Mesothelial cell of epicardium (in vitro differentiated cells): ENCODE measurements around the gene MSH2. TPM values are rescaled to one million over a fixed set of nuclear protein-coding genes. Genes with fewer than 3 reads are reported as not detected.
A peak's percentile ranks its signal among the peaks of the same experiment; 100 is the strongest.
"Not testable (repeated sequence)": the region's sequence is repeated elsewhere in the genome, so short reads cannot be mapped to it uniquely, and the experiment has no call there.

Source experiments
- DNase-seq, 2 experiments: peaks; one replicate each; pipeline ENCODE4 v3.0.0; 2021; ENCODE audit warnings: low spot score in 2 of 2; ENCODE audit not compliant: unreplicated experiment in 2 of 2
- H3K27ac Mint-ChIP-seq: 2 replicates; pipeline ENCODE4 v1.8.0; 2021; ENCODE audit warnings: mixed read lengths
- H3K27me3 Mint-ChIP-seq: 2 replicates; pipeline ENCODE4 v1.8.0; 2021; ENCODE audit warnings: low read depth, mixed read lengths
- H3K36me3 Mint-ChIP-seq: 2 replicates; pipeline ENCODE4 v1.8.0; 2021; ENCODE audit warnings: mixed read lengths
- H3K4me1 Mint-ChIP-seq: 2 replicates; pipeline ENCODE4 v1.8.0; 2021; ENCODE audit warnings: mixed read lengths
- H3K4me3 Mint-ChIP-seq: 2 replicates; pipeline ENCODE4 v1.8.0; 2021; ENCODE audit warnings: mild to moderate bottlenecking, moderate library complexity, mixed read lengths
- H3K9me3 Mint-ChIP-seq: 2 replicates; pipeline ENCODE4 v1.8.0; 2021; ENCODE audit warnings: mixed read lengths
- total RNA-seq: library from RNA; stranded (reverse); gene quantifications from 3 replicates; pipeline ENCODE4 v1.2.1, GENCODE V29; 2021
- TF ChIP-seq, protein P1 (sequence below): fragments of 200-600 bp; sonication (generic); IDR thresholded peaks from one replicate; pipeline ENCODE4 v1.5.0; 2021; ENCODE audit warnings: antibody characterized with exemption; ENCODE audit not compliant: unreplicated experiment

MSH2 gene
- total RNA-seq, 1 donor from 2014 or later: 39.9 TPM

GRCh38 chr2:47437287-47437686 is 34.3 kb downstream of the MSH2 start:
- H3K27ac Mint-ChIP-seq: no peak overlapping the region
- TF ChIP-seq, protein P1, sequence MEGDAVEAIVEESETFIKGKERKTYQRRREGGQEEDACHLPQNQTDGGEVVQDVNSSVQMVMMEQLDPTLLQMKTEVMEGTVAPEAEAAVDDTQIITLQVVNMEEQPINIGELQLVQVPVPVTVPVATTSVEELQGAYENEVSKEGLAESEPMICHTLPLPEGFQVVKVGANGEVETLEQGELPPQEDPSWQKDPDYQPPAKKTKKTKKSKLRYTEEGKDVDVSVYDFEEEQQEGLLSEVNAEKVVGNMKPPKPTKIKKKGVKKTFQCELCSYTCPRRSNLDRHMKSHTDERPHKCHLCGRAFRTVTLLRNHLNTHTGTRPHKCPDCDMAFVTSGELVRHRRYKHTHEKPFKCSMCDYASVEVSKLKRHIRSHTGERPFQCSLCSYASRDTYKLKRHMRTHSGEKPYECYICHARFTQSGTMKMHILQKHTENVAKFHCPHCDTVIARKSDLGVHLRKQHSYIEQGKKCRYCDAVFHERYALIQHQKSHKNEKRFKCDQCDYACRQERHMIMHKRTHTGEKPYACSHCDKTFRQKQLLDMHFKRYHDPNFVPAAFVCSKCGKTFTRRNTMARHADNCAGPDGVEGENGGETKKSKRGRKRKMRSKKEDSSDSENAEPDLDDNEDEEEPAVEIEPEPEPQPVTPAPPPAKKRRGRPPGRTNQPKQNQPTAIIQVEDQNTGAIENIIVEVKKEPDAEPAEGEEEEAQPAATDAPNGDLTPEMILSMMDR: peak; percentile 31
- no peaks in the 10 kb centered on the region for H3K27me3 Mint-ChIP-seq
- H3K9me3 Mint-ChIP-seq: peaks cover 2% of the 10 kb centered on the region
- DNase-seq: no peak
- no peak overlapping the region for H3K4me3 Mint-ChIP-seq
- peaks cover 15% of the 10 kb centered on the region for H3K36me3 Mint-ChIP-seq
- peaks cover 2% of the 10 kb centered on the region for H3K4me1 Mint-ChIP-seq

DNA sequence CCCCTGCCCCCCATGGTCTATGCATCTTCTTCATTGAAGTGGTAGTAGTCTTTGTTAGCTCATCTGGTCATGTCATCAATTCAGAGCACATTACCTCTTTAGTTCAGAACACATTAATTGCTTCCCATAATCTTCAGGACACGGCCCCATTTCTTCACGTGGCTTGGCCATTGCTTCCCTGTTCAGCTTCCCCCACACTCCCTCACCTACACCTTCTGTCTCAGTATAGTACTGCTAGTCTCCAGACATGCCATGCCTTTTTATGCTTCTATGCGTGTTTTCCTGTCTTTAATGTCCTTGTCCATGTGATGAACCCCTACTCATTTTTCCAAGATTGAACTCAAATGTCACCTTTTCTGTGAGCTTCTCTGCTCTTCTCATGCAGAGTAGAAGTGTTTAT is 35.1 kb downstream of the MSH2 start:
- peaks cover 2% of the 10 kb centered on the region for H3K4me1 Mint-ChIP-seq
- H3K27ac Mint-ChIP-seq: no peak overlapping the region
- H3K36me3 Mint-ChIP-seq: peaks cover 15% of the 10 kb centered on the region
- no peaks in the 10 kb centered on the region for H3K27me3 Mint-ChIP-seq
- H3K9me3 Mint-ChIP-seq: no peaks in the 10 kb centered on the region
- no peak overlapping the region for H3K4me3 Mint-ChIP-seq
- no peak for DNase-seq
- TF ChIP-seq, protein P1: no peak

GRCh38 chr2:47438783-47439182 is 35.8 kb downstream of the MSH2 start:
- Mint-ChIP-seq H3K4me3 (no peak overlapping the region), H3K4me1 (peaks cover 2% of the 10 kb centered on the region), H3K36me3 (peaks cover 15% of the 10 kb centered on the region), H3K9me3 (no peaks in the 10 kb centered on the region), H3K27me3 (no peaks in the 10 kb centered on the region), H3K27ac (no peak overlapping the region)
- no peak for DNase-seq
- TF ChIP-seq, protein P1: no peak

DNA sequence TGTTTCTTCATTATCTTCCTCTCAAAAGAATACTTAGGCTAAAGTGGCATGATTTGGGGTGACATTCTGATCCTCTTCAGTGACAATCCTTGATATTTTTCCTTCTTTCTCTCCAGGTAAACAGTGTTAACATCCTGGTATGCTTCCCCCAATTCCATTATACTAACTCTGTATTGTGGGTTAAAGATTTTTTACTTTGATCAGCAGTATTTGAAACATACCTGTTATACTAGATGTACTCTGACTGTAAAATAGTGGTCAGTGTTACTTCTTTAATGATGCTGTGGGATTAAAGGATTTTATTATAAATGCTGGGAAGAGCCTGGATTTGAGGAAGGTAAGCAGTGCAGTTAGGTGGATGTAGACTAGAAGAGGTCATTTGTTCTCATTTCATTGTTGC is 48.8 kb downstream of the MSH2 start:
- Mint-ChIP-seq H3K9me3 (peaks cover 3% of the 10 kb centered on the region), H3K4me1 (peaks cover 8% of the 10 kb centered on the region), H3K27ac (no peak overlapping the region), H3K4me3 (no peak overlapping the region), H3K36me3 (peaks cover 37% of the 10 kb centered on the region), H3K27me3 (no peaks in the 10 kb centered on the region)
- no peak for DNase-seq
- TF ChIP-seq, protein P1: no peak

DNA sequence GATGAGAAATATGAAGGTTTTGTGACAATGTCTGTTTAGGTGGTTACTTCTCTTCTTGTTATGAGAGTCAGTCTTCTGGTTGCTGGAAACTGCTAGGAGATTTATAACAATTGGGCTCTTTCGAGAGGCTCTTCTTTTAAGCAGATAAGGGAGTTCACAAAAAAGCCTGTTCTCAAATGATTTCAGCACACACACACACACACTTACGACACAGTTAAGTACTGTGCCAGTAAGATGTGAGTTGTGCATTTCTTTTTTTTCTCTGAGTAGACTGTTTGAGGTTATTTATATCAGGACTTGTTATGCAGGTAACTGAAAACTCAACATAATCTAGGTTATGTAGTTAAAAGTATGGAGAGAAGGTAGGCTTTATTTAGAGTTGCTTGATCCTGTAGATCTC is 49.8 kb downstream of the MSH2 start:
- Mint-ChIP-seq H3K9me3 (peaks cover 6% of the 10 kb centered on the region), H3K36me3 (peaks cover 43% of the 10 kb centered on the region), H3K27me3 (no peaks in the 10 kb centered on the region), H3K27ac (peak overlapping the region; percentile 5), H3K4me1 (peaks cover 8% of the 10 kb centered on the region), H3K4me3 (no peak overlapping the region)
- TF ChIP-seq, protein P1: no peak
- DNase-seq: no peak

DNA sequence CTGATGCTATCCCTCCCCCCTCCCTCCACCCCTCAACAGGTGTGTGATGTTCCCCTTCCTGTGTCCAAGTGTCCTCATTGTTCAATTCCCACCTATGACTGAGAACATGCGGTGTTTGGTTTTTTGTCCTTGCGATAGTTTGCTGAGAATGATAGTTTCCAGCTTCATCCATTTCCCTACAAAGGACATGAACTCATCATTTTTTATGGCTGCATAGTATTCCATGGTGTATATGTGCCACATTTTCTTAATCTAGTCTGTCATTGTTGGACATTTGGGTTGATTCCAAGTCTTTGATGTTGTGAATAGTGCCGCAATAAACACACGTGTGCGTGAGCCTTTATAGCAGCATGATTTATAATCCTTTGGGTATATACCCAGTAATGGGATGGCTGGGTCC is 51.9 kb downstream of the MSH2 start:
- not testable (repeated sequence) for H3K4me1 Mint-ChIP-seq, H3K4me3 Mint-ChIP-seq, H3K27ac Mint-ChIP-seq, H3K27me3 Mint-ChIP-seq, DNase-seq
- Mint-ChIP-seq H3K36me3 (peaks cover 45% of the 10 kb centered on the region), H3K9me3 (peaks cover 15% of the 10 kb centered on the region)
